Thyroid gland (tissue), 4 donors: ENCODE data around the gene MYL3.

Source experiments
- CTCF ChIP-seq, 6 experiments: fragments of 200-600 bp in 3 of 6; fragments of 450-650 bp in 3 of 6; sonication (generic) in 3 of 6; IDR thresholded peaks; one replicate each; pipeline ENCODE4 v1.5.1; 2016 to 2019; ENCODE audit warnings: antibody characterized with exemption in 6 of 6, mild to moderate bottlenecking in 2 of 6, inconsistent platforms in 1 of 6, moderate library complexity in 1 of 6
- POLR2A ChIP-seq, 2 donors: fragments of 450-650 bp; IDR thresholded peaks; one replicate each; pipeline ENCODE4 v1.6.1; 2017; ENCODE audit warnings: antibody characterized with exemption in 2 of 2, mild to moderate bottlenecking in 2 of 2, moderate library complexity in 1 of 2

DNA sequence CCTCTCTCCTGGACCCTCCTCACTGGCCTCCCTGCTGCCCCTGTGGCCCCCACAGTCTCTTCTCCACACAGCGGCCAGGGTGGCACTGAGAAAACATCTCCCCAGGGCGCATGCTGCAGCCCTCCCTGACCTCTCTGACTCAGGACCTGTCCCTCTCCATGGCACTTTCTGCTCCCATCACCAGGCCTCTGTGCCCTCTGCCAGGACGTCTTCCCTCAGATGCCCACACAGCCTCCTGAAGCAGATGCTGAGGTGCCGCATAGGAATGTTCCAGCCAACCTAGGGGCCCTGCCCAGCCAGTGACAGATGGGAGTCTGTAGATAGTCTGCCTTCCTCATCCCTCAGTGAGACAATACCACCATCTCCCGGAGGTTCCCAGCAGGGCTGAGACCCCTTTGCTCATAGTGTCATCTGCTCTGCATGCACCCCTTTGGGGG lies 8.7 kb downstream of the MYL3 start:
- TF ChIP-seq CTCF (IDR thresholded peaks at IDR 0.05) (no peak), POLR2A (IDR thresholded peaks at IDR 0.05) (no peak)
